GM21381 (cell line): Measurements from ENCODE around the gene OR51I1.
A peak's percentile ranks its signal among the peaks of the same experiment; 100 is the strongest.

ENCODE experiments used
- ATAC-seq: cut with Tn5 transposase; IDR thresholded peaks from one replicate; pipeline ENCODE4 v1.9.1; 2021; ENCODE audit warnings: mild to moderate bottlenecking, moderate library complexity; ENCODE audit not compliant: unreplicated experiment

OR51I1 gene, protein sequence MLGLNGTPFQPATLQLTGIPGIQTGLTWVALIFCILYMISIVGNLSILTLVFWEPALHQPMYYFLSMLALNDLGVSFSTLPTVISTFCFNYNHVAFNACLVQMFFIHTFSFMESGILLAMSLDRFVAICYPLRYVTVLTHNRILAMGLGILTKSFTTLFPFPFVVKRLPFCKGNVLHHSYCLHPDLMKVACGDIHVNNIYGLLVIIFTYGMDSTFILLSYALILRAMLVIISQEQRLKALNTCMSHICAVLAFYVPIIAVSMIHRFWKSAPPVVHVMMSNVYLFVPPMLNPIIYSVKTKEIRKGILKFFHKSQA

DNA sequence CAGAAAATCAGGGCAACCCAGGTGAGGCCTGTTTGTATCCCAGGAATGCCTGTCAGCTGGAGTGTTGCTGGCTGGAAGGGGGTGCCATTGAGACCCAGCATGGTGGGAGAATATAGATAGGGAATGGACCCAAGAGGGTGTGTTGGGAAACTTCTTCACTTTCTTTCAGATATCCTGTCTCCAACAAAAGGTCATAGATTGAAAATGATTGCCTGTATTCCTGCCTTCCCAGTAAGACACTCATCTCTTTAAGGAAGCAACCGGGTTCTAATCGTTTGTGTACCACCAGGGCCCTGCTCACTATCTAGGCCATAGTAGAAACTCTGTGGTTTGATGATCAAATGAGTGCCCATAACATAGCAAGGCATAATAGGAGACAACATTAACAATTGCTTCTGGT lies at the start of gene OR51I1:
TSS of gene OR51I1 (minus strand) at position 101 of the 400 bp plus-strand sequence. CDS start at position 101, 0 bp downstream.
- no peak for ATAC-seq

DNA sequence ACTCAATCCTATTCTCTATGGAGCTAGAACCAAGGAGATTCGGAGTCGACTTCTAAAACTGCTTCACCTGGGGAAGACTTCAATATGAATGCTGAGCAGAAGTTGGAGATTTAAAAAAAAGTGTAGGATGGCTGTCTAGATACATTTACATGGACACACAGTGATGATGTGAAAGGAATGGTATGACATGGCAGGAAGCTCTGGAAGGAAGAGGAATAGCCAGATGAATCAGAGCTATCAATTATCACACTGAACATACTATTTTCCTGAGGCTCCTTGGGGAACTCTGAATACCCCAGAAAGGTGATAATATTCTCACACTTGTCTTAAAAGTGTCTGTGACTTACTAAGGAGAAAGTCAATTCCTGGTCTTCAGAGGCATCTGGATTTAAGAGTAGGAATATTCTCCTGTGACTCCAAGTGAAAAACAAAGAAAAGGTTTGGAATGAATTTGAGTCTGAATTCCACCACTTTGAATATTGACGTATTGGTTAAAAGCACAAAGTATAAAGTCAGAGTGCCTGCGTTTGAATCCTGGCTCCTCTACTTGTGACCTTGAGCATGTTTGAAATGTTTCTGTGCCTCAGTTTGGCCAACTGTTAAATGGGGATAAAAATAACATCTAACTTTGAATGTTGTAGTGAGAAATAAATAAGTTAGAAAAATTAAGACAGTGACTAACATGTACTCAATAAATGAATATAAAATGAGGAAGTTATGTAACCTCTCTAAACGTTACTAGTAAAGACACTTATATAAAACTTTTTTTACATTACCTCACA lies 48.5 kb upstream of the OR51I1 start:
- no peak for ATAC-seq

- no peak for ATAC-seq
These were observed 47.6 kb upstream of the OR51I1 start for GRCh38 chr11:5488798-5489399.

- ATAC-seq = no peak
These were observed 47.1 kb upstream of the OR51I1 start, which contains the start of gene OR52D1 for GRCh38 chr11:5488385-5488784. TSS of gene OR52D1 (plus strand) at chr11:5488685. CDS start at chr11:5488707, 22 bp downstream.

DNA sequence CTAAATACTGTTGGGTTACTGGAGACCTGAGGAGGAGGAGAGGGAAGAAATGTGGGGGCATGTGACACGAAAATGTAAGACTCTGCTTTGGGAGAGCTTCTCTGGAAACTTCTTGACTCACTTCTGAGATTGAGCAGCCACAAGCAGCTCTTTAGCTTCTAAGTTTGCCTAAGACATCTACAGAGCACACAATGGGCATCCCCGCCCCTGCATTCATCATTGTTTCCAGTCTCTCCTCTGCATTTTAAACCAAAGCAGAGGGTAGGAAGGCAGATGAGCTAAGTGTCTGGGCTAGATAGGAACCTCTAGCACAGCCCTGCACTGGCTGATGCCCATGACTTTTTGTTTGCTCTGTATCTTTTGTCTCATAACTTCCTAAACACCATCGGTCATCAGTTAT lies 45.1 kb upstream of the OR51I1 start:
- no peak for ATAC-seq

DNA sequence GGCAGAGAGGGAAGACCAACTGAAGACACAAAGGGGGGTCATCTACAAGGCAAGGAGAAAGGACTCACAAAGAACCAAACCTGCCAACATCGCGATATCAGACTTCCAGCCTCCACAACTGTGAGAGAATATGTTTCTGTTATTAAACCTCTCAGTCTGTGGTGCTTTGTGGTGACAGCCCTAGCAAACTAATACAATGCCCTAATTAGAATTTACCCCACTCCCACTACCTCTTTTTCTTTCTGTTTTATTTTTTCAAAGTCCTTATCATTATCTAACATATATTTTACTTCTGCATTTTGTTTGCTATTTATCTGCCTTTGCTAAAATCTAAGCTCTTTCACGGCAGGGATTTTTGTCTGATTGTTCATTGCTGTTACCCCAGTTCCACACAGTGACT lies 44.7 kb upstream of the OR51I1 start:
- no peak for ATAC-seq

DNA sequence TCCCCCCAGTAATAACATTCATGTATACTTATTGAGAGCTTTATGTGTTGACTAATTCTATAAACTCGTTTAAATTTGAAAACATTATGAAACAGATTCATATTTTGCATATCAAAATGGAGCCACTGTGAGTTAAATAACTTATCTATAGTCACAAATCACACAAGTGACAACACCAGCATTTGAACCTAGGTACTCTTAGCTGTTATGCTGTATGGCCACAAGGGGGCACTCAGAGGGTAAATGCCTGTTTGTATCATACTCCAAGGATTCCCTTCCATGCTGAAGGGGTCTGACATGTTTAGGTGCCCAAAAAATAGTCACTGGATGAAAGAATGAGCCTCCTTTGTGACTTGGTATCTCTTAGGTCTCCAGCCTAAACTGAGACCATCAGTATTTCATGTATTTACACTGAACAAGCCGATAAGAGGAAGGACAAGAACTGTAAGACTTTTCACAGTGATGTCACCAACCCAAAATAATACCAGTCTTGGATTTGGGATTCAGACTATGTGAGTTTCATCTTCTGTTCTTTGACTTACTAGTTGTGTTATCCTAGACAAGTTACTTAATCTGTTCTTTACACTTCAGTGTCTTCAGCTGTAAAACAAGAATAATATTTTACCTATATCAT lies 35.0 kb upstream of the OR51I1 start:
- ATAC-seq = peak; percentile 90

GRCh38 chr11:5473921-5474320 lies 32.6 kb upstream of the OR51I1 start:
- no peak for ATAC-seq

DNA sequence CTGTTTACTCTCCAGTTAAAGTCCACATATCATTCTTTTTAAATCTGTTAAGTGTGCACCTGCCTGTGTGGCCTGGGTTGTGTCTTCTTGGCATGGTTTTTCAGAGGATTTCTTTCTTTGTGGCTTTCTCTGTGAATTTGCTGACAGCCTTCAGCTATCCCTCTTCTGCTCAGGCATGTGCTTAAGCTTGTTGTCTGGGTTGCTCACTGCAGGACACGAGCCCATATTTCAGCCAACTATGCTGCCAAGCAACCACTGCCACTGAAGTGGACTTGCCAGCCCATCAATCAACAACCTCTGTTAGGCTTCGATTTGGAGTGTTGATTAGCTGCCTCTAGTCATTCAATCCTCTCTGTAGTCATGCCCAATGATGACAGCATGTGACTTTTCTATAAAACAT lies 26.2 kb upstream of the OR51I1 start:
- no peak for ATAC-seq

- no peak for ATAC-seq
These were observed 19.8 kb upstream of the OR51I1 start for GRCh38 chr11:5460983-5461621.

DNA sequence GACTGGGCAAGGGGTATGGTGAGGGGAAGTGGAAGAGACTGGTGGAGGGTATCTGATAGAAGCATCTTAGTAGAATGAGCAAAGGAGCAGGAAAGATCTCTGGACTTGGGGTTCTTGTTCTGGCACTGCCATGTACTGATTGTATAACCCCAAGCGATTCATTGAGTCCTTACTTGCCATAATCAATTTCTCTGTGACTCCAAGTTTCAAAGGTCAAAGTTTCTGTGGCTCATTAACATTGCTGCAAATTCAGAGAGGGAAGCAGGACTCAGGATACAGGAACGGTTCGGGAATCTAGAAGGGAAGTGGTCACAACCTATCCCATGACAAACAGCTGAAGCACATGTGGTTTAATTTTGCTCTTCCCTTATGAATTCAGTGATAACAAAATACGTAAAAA lies 8.1 kb upstream of the OR51I1 start:
- no peak for ATAC-seq

- ATAC-seq = no peak
These were observed 7.7 kb upstream of the OR51I1 start, which contains the start of gene OR51I2 for GRCh38 chr11:5449023-5449422. TSS of gene OR51I2 (plus strand) at chr11:5449323. CDS start at chr11:5453489, 4,166 bp downstream.

GRCh38 chr11:5443835-5444393 lies 2.6 kb upstream of the OR51I1 start:
- ATAC-seq = no peak

GRCh38 chr11:5423131-5423530 lies 18.2 kb downstream of the OR51I1 start:
- no peak for ATAC-seq

DNA sequence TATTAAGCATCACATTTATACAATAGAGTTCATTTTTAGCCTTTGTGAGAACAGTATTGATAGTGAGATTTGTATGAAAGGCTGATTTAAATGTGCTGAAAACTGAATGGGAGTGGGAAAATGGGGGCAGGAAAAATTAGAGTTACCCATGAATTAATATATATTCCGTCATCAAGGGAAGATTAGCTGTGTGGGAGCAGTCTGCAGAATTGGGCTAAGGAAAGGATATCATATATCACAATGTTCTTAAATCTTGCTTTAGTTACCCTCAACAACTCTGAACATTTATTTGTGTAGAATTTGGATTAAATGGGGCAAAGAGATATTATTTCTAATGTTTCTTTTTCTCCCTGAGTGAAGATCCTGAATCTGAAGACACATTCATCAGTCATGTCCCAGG lies 19.5 kb downstream of the OR51I1 start, which contains the start of gene OR51Q1:
TSS of gene OR51Q1 (plus strand) at position 301 of the 400 bp plus-strand sequence. CDS start at position 391, 90 bp downstream.
- ATAC-seq = no peak

DNA sequence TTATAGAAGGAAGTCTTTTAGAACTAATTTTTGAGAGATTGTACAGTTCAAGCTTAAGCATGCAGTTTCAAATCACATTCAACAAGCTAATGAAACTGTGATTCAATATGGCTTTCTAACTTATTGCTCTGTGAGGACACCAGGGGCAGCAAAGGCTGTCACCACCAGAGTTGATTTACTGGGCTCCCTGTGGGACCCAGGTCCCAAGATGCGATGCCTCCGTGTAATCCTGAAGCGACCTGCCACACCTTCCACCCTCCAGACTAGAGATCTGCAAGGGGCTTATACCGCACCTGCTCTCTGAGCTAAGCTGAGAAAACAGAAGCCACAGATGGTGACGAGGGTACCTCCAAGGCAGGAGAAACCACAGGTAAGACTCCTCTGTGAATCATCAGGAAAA lies 20.3 kb downstream of the OR51I1 start:
- ATAC-seq = no peak

DNA sequence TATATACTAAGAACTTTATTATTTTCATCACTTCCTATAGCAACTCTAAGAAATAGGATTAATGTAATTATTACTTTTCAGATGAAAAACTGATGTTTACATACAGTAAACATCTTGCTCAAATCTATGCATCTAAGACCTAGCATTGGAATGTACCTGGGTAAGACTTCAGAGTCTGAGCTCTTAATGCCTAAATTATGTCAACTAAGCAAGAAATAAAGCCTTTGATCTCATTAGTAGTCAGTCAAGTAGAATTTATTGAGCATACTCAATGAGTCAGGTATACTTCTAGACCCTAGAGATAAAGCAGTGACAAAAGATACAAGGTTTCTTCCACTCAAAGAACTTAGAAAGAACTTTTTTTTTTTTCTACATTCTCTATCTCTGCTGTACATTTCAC lies 36.1 kb downstream of the OR51I1 start:
- ATAC-seq = no peak

- no peak for ATAC-seq
These were observed 42.4 kb downstream of the OR51I1 start for GRCh38 chr11:5398936-5399335.

- no peak for ATAC-seq
These were observed 47.2 kb downstream of the OR51I1 start for GRCh38 chr11:5394091-5394490.
